Measurements from ENCODE around the gene FRYL.

- TF ChIP-seq TCF12 (IDR thresholded peaks at IDR 0.05; ENCODE audit: low read depth) (no peak), CREB1 (IDR thresholded peaks at IDR 0.05; ENCODE audit: low read depth) (no peak), EGR1 (IDR thresholded peaks at IDR 0.05) (no peak), EP300 (IDR thresholded peaks at IDR 0.05; ENCODE audit: borderline replicate concordance) (no peak), ZBTB7A (IDR thresholded peaks at IDR 0.05; ENCODE audit: low read depth) (no peak), FOXM1 (IDR thresholded peaks at IDR 0.05; ENCODE audit: borderline replicate concordance, low read depth) (no peak), YY1 (IDR thresholded peaks at IDR 0.05; ENCODE audit: low read depth) (no peak), REST (IDR thresholded peaks at IDR 0.05; ENCODE audit: low read depth) (no peak), MAX (IDR thresholded peaks at IDR 0.05) (no peak), RAD21 (IDR thresholded peaks at IDR 0.05; ENCODE audit: low read depth) (no peak), TEAD4 (IDR thresholded peaks at IDR 0.05) (no peak), TAF1 (IDR thresholded peaks at IDR 0.05; ENCODE audit: low read depth) (no peak)
- TF ChIP-seq, protein P1, sequence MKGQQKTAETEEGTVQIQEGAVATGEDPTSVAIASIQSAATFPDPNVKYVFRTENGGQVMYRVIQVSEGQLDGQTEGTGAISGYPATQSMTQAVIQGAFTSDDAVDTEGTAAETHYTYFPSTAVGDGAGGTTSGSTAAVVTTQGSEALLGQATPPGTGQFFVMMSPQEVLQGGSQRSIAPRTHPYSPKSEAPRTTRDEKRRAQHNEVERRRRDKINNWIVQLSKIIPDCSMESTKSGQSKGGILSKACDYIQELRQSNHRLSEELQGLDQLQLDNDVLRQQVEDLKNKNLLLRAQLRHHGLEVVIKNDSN (IDR thresholded peaks at IDR 0.05), result no peak
Measured at GRCh38 chr4:48683784-48684666, 96.1 kb downstream of the FRYL start.
